SK-N-SH treated with all-trans-retinoic acid at 6 μM for 48 hours (cell line): ENCODE data around the gene CALML5.

Source experiments
- BACH2 ChIP-seq: fragments of 250-450 bp; sonication (Bioruptor Pico); IDR thresholded peaks from 2 replicates; pipeline ENCODE4 v1.9.0; 2021; ENCODE audit warnings: mild to moderate bottlenecking, borderline replicate concordance
- GLIS3 ChIP-seq: fragments of 250-450 bp; sonication (Bioruptor Pico); IDR thresholded peaks from 2 replicates; pipeline ENCODE4 v1.5.0; 2020; ENCODE audit warnings: mild to moderate bottlenecking, moderate library complexity
- ISL1 ChIP-seq: fragments of 250-450 bp; sonication (Bioruptor Pico); IDR thresholded peaks from 2 replicates; pipeline ENCODE4 v2.1.2; 2022; ENCODE audit warnings: mild to moderate bottlenecking, moderate library complexity
- PATZ1 ChIP-seq: fragments of 250-450 bp; sonication (Bioruptor Pico); IDR thresholded peaks from 2 replicates; pipeline ENCODE4 v1.8.0; 2020; ENCODE audit warnings: mild to moderate bottlenecking, moderate library complexity, borderline replicate concordance
- ZFP30 ChIP-seq: fragments of 450-650 bp; formaldehyde crosslinking; IDR thresholded peaks from 2 replicates; pipeline ENCODE4 v1.5.0; 2022; ENCODE audit warnings: mild to moderate bottlenecking, moderate library complexity
- ZNF565 ChIP-seq: fragments of 450-650 bp; formaldehyde crosslinking; conservative IDR thresholded peaks from 2 replicates; pipeline ENCODE4 v1.5.0; 2020; ENCODE audit warnings: low read depth, mild to moderate bottlenecking, moderate library complexity
- TF ChIP-seq, protein P1 (sequence below): fragments of 250-450 bp; sonication (Bioruptor Pico); IDR thresholded peaks from 2 replicates; pipeline ENCODE4 v1.5.1; 2021; ENCODE audit warnings: mild to moderate bottlenecking, moderate library complexity
- TF ChIP-seq, protein P2 (sequence below): fragments of 250-450 bp; sonication (Bioruptor Pico); IDR thresholded peaks from 2 replicates; pipeline ENCODE4 v1.5.1; 2020; ENCODE audit warnings: low read depth, mild to moderate bottlenecking, moderate library complexity

DNA sequence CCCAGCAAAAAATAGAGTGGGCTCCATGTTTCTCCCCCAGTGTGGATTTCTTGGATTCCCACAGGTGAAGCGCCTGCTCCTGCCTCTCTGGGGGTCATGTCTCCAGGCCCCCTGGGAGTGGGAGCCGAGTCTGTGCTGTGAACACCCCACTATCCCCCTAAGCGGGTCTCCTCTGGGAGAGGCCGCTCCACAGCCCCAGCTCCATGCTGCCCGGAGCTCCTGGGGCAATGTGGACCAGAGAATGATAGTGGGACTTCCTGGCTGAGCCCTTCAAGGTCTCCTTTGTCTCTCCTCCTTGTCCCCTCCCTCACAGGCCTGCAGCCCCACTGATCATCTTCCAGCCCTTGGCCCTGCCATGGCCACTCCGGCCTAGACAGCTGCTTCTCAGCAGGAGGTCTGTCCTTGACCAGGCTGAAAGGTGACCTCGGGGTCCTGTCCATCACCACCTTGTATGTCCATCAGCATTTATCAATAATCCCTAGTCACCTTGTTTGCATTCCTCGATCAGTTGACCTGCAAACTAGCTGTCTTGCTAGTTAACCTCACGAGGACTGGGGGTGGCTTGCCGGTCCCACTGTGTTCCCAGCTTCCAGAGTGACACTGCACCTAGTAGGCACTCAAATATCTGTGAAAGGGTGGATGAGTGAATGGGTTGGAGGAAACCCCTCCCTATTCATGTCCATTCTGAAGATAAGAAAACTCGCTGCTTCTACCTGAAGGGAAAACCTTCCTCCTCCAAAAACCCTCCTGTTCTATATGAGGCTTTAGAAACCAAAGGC, 24.6 kb upstream of the CALML5 start:
- no peak for TF ChIP-seq GLIS3 (CRISPR knock-in tag)
- no peak for TF ChIP-seq PATZ1 (CRISPR knock-in tag)
- no peak for TF ChIP-seq ZFP30
- TF ChIP-seq, protein P1, sequence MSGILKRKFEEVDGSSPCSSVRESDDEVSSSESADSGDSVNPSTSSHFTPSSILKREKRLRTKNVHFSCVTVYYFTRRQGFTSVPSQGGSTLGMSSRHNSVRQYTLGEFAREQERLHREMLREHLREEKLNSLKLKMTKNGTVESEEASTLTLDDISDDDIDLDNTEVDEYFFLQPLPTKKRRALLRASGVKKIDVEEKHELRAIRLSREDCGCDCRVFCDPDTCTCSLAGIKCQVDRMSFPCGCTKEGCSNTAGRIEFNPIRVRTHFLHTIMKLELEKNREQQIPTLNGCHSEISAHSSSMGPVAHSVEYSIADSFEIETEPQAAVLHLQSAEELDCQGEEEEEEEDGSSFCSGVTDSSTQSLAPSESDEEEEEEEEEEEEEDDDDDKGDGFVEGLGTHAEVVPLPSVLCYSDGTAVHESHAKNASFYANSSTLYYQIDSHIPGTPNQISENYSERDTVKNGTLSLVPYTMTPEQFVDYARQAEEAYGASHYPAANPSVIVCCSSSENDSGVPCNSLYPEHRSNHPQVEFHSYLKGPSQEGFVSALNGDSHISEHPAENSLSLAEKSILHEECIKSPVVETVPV, result no peak
- TF ChIP-seq, protein P2, sequence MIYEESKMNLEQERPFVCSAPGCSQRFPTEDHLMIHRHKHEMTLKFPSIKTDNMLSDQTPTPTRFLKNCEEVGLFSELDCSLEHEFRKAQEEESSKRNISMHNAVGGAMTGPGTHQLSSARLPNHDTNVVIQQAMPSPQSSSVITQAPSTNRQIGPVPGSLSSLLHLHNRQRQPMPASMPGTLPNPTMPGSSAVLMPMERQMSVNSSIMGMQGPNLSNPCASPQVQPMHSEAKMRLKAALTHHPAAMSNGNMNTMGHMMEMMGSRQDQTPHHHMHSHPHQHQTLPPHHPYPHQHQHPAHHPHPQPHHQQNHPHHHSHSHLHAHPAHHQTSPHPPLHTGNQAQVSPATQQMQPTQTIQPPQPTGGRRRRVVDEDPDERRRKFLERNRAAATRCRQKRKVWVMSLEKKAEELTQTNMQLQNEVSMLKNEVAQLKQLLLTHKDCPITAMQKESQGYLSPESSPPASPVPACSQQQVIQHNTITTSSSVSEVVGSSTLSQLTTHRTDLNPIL (CRISPR knock-in tag), result no peak
- TF ChIP-seq BACH2 (CRISPR knock-in tag), result no peak
- TF ChIP-seq ZNF565 (CRISPR knock-in tag), result no peak
- no peak for TF ChIP-seq ISL1 (CRISPR knock-in tag)
